ENCODE results near the gene GAPDH. TPM values are rescaled to one million over a fixed set of nuclear protein-coding genes. Genes with fewer than 3 reads are reported as not detected.

Gene GAPDH
- total RNA-seq, 4 donors from 2014 or later: 1,806 to 2,946 (median 2,333) TPM

GRCh38 chr12:6551063-6551461 is 16.7 kb downstream of the GAPDH start:
- H3K36me3 ChIP-seq: peaks cover 0 to 8% (median 2%) of the 10 kb centered on the region in 4 donors
- TF ChIP-seq POLR2AphosphoS5 (IDR thresholded peaks at IDR 0.05) (peak; percentile 43 to 68 (median 52)), POLR2A (IDR thresholded peaks at IDR 0.05) (no peak)
- H3K27me3 ChIP-seq: no peaks in the 10 kb centered on the region
- peak overlapping the region; percentile 75 to 91 (median 83) for H3K27ac ChIP-seq
- H3K4me3 ChIP-seq: no peak overlapping the region
- 68% methylated on average over 18 of the region's 18 CpGs; no CpG with 5 or more reads in 1 of the 2 donors for WGBS, 2 donors (ENCODE audit: low coverage in 1 of 2)
- no peaks in the 10 kb centered on the region for H3K9me3 ChIP-seq
- peaks cover 33 to 69% (median 43%) of the 10 kb centered on the region in 4 donors for H3K4me1 ChIP-seq
- intact Hi-C loops (cut with DNase I; ENCODE audit: low total_unique reads): loop anchor here (10.0 kb wide), 1 partner anchor 216 kb away; no protein-coding TSS in a partner anchor
- peak; percentile 55 for DNase-seq
- in situ Hi-C loops (cut with MboI; ENCODE audit: low pct_ligation_motif_present in 1 of 4, low pct_unique_long_range_greater_than_20kb in 1 of 4, low sequenced_read_pairs in 3 of 4): no loop called here

- H3K9me3 ChIP-seq: no peaks in the 10 kb centered on the region
- no peak overlapping the region for H3K4me3 ChIP-seq
- peaks cover 37 to 75% (median 45%) of the 10 kb centered on the region in 4 donors for H3K4me1 ChIP-seq
- peaks cover 0 to 8% (median 2%) of the 10 kb centered on the region in 4 donors for H3K36me3 ChIP-seq
- WGBS, 2 donors (ENCODE audit: low coverage in 1 of 2): 46 to 62% methylated on average over 4 to 11 of the region's 11 CpGs
- H3K27me3 ChIP-seq: no peaks in the 10 kb centered on the region
- TF ChIP-seq POLR2AphosphoS5 (IDR thresholded peaks at IDR 0.05) (no peak), CTCF (IDR thresholded peaks at IDR 0.05) (no peak), POLR2A (IDR thresholded peaks at IDR 0.05) (no peak), EP300 (IDR thresholded peaks at IDR 0.05; ENCODE audit: low read depth) (no peak)
- DNase-seq: no peak
- in situ Hi-C loops (cut with MboI; ENCODE audit: low pct_ligation_motif_present in 1 of 4, low pct_unique_long_range_greater_than_20kb in 1 of 4, low sequenced_read_pairs in 3 of 4): no loop called here
- intact Hi-C loops (cut with DNase I; ENCODE audit: low total_unique reads): loop anchor here (10.0 kb wide), 1 partner anchor 217 kb away; no protein-coding TSS in a partner anchor
- H3K27ac ChIP-seq: peak overlapping the region; percentile 75 to 91 (median 83)
Measured at GRCh38 chr12:6551496-6552139, 17.3 kb downstream of the GAPDH start.

GRCh38 chr12:6552140-6552551 is 17.8 kb downstream of the GAPDH start:
- no peaks in the 10 kb centered on the region for H3K27me3 ChIP-seq
- H3K36me3 ChIP-seq: peaks cover 0 to 13% (median 2%) of the 10 kb centered on the region in 4 donors
- H3K4me1 ChIP-seq: peaks cover 37 to 75% (median 45%) of the 10 kb centered on the region in 4 donors
- intact Hi-C loops (cut with DNase I; ENCODE audit: low total_unique reads): loop anchor here (10.0 kb wide), 1 partner anchor 217 kb away; no protein-coding TSS in a partner anchor
- in situ Hi-C loops (cut with MboI; ENCODE audit: low pct_ligation_motif_present in 1 of 4, low pct_unique_long_range_greater_than_20kb in 1 of 4, low sequenced_read_pairs in 3 of 4): no loop called here
- TF ChIP-seq POLR2A (IDR thresholded peaks at IDR 0.05) (no peak), CTCF (IDR thresholded peaks at IDR 0.05) (no peak), POLR2AphosphoS5 (IDR thresholded peaks at IDR 0.05) (no peak), EP300 (IDR thresholded peaks at IDR 0.05; ENCODE audit: low read depth) (no peak)
- peak overlapping the region; percentile 75 to 91 (median 83) for H3K27ac ChIP-seq
- DNase-seq: no peak
- WGBS, 2 donors (ENCODE audit: low coverage in 1 of 2): 61 to 80% methylated on average over 1 to 4 of the region's 4 CpGs
- peak overlapping the region in 1 of 4 donors; percentile 7 for H3K4me3 ChIP-seq
- H3K9me3 ChIP-seq: no peaks in the 10 kb centered on the region

GRCh38 chr12:6553051-6553868 is 18.9 kb downstream of the GAPDH start:
- TF ChIP-seq CTCF (IDR thresholded peaks at IDR 0.05) (no peak), POLR2AphosphoS5 (IDR thresholded peaks at IDR 0.05) (peak; percentile 30 to 50 (median 36))
- no peak for DNase-seq
- Histone ChIP-seq H3K4me3 (peak overlapping the region in 1 of 4 donors; percentile 76), H3K27ac (peak overlapping the region; percentile 75 to 91 (median 83)), H3K4me1 (peaks cover 37 to 70% (median 45%) of the 10 kb centered on the region in 4 donors), H3K9me3 (no peaks in the 10 kb centered on the region), H3K36me3 (peaks cover 0 to 9% (median 1%) of the 10 kb centered on the region in 4 donors), H3K27me3 (no peaks in the 10 kb centered on the region)
- in situ Hi-C loops (cut with MboI; ENCODE audit: low pct_ligation_motif_present in 1 of 4, low pct_unique_long_range_greater_than_20kb in 1 of 4, low sequenced_read_pairs in 3 of 4) (no loop called here), intact Hi-C loops (cut with DNase I; ENCODE audit: low total_unique reads) (loop anchor here (10.0 kb wide), 1 partner anchor 218 kb away; no protein-coding TSS in a partner anchor)
- WGBS, 2 donors (ENCODE audit: low coverage in 1 of 2): 30 to 69% methylated on average over 3 to 15 of the region's 15 CpGs

Measured in transverse colon (tissue), 4 donors.